Activated T-cell treated with anti-CD3 and anti-CD28 coated beads for 24 hours (primary cell): ENCODE data around the gene HELZ.

ENCODE experiments used
- DNase-seq: peaks from one replicate; pipeline ENCODE4 v3.0.0-alpha.2; 2020; ENCODE audit warnings: low read depth

HELZ gene

GRCh38 chr17:67024736-67025135, 220.3 kb downstream of the HELZ start:
- DNase-seq, result no peak

GRCh38 chr17:67022451-67022810, 222.6 kb downstream of the HELZ start:
- DNase-seq, result no peak

GRCh38 chr17:67021743-67022450, 223.1 kb downstream of the HELZ start:
- no peak for DNase-seq

GRCh38 chr17:67021196-67021595, 223.8 kb downstream of the HELZ start:
- no peak for DNase-seq
